CD4-positive, alpha-beta T cell treated with Interleukin-15 for 1 hour (primary cell): ENCODE data around the gene AMELX.

Experiments used
- DNase-seq: peaks from one replicate; pipeline ENCODE4 v3.0.0-alpha.2; 2020

Gene AMELX

DNA sequence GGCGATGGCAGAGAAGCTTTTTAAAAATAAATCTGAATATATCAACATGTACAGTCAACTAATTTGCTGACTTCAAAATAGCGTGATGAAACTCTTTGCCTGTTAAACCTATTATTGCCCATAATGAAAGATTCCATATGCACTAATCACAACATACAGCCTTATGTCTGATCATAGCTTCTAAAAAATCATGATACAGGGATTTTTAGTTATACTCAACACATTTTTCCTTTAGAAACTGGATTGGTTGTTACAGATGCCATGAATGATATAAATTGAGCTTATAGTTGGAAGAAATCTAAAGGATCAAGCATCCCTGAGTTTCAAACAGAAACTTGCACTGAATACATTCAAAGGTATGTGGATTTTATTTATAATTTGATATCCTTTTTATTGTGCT is at the start of gene AMELX:
TSS of gene AMELX (plus strand) at position 301 of the 400 bp plus-strand sequence. CDS start 1,376 bp downstream, outside the sequence.
- no peak for DNase-seq

DNA sequence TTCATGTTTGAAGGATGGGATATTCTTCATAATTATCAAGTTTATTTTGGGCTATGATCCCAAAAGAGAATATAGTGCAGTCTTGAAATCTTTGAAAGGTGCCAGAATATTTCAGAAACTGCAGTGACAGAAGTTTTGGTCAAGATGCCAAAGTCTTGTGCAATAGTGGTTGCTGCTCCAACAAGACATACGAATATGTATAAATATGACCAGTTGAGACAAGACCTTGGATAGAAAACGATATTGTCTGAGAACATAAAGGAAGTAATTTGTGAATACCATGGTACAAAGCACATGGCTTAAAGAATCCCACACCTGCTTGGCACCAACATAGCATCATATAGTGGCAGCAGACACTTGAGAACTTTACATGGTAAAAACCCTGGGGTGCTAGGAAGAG is 48.6 kb upstream of the AMELX start:
- DNase-seq: no peak

- DNase-seq: no peak
Measured at GRCh38 chrX:11254417-11255109, 38.6 kb upstream of the AMELX start.

- no peak for DNase-seq
Measured at GRCh38 chrX:11257290-11257689, 35.9 kb upstream of the AMELX start.

DNA sequence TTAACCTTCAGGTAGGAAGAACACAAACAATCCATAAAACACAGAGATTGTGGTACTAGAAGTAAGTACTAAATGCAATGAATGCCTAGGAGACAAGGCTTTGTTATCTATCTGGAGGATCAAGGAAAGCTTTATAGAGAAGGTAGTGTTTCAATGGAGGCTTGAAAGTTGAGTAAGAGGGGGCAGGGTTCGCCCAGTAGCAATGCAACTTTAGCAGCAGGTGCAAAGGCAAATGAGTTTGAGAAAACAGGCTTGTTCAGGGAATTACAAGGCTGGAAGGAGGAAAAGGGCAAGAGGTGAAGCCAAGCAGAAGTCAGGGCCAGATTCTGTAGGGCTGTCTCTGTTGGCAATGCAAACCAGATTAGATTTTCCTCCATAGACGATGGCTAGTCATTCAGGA is 35.5 kb upstream of the AMELX start:
- DNase-seq: no peak

DNA sequence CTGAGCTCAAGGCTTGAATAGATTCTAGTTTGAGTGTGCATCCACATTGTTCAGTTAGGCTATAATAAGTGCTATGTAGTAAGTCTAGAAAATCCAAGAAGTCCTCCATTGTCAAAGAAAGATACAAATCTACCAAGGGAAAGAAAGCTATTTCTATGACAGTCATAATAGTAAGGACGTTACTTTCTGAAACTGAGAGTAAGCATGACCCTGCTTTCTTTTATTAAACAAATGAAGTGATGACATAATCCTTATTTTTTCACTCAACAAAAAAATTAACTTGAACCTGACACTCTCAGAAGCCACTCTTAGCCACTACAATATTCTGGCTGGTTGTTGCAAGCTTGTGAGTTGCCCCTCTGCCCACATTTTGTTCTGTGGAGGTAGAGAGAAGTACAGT is 33.8 kb upstream of the AMELX start:
- DNase-seq: no peak

GRCh38 chrX:11261260-11261659 is 32.0 kb upstream of the AMELX start:
- no peak for DNase-seq

GRCh38 chrX:11264925-11265324 is 28.3 kb upstream of the AMELX start:
- DNase-seq: no peak

GRCh38 chrX:11265352-11265751 is 27.9 kb upstream of the AMELX start:
- no peak for DNase-seq

DNA sequence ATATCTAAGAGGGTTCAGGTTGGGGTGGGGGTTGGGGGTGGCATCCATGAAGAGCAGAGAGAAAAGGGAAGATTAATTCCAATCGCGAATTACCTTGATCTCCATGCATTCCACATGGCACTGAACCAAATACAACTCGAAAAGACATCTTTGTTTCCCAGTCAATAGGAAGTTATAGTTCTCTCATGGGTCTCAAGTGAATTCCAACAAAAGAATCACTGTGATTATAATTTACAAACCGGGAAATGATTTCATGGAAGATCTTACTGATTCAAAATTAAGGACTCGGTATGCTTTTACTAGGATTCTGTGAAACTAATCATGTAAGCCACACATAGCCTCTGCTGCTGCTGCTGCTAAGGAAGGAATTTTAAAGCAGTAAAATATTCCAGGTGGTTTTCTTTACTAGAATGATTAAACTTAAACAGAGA is 26.6 kb upstream of the AMELX start:
- no peak for DNase-seq

DNA sequence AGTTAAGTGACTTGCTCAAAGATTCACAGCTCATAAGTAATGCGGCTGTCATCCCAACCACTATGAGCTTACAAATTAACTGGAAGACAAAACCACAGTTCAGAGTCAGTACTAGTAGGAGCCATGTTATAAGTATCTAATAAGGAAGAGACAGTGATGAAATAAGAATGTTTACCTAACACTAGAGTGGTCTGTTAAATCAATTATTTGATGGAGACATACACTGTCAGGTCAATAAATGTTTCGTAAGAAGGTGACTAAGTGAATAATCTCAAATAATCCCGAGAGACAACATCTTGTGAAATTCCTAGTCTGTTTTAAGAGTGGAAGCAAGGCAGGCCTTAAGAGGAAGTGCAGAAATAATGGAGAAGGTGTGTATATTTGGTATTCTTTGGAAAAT is 25.8 kb upstream of the AMELX start:
- DNase-seq: no peak

DNA sequence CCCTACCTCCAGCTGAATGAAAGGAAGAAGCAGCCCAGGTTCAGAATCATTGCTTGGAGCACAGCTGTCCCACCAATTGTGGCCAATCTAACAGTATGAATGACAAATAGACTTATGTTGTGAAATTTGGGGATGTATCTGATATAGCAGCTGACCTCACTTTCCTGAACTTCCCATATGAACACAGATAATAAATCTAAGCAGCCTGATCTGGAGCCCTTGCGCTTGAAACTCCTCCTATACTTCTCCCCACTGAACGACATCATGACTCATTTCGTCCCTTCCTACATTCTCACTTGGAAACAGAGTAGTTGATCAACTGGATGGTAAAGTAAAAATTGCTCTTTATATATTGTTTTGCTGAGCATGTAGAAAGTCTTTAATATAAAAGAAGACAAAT is 24.2 kb upstream of the AMELX start:
- no peak for DNase-seq

GRCh38 chrX:11269996-11270395 is 23.2 kb upstream of the AMELX start:
- no peak for DNase-seq

DNA sequence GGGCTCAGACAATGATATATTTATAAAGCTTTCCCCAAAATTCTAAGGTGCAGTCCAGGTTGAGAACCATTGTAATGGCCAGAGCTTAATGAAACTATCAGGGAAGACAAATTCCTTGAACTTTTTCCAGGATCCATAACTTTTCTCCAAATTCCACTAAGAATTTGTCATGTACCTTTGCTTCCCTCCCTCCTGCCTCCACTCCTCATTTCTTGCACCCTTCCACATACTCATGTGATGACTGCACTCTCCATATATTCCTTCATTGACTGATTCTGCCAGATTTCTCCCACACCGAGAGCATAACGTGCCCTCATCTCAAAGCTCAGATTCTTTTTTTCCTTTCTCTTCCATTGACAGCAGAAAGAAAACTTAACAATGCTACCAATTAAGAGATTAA is 20.9 kb upstream of the AMELX start:
- no peak for DNase-seq

DNA sequence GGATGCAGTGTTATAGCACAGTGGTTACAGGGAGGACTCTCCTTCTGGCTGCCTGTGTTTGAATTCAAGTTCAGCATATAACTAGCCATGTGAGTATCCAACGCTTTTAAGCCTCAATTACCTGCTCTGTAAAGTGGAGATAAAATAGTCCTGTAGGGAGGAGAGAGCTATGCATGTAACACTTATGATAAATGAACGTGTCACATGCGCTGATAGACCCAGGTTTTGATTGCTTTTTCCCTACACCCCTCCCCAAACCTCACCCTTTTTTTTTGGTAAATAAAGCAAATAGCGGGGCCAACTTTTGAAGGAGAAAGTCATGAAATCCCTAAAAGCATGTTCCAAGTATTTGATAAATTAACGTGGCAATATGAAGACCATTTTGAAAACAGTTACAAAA is 20.4 kb upstream of the AMELX start:
- DNase-seq: no peak

DNA sequence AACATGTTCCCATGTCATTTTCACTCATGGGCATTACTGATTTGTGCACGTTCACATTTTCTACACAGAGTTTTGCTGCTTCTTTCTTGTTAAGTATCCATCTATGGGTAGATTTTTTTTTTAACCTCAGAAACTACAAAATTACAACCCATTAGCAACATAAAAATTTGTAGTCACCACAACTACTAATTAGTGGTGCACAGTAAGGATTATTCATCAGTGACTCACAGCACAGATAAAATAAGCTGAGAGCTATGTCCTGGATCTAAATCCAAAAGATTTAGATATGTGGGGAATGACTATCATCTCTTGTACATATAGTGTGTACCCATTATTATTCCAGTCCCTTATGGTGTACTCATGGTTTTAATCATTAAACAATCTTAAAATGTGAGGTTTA is 19.7 kb upstream of the AMELX start:
- DNase-seq: no peak

DNA sequence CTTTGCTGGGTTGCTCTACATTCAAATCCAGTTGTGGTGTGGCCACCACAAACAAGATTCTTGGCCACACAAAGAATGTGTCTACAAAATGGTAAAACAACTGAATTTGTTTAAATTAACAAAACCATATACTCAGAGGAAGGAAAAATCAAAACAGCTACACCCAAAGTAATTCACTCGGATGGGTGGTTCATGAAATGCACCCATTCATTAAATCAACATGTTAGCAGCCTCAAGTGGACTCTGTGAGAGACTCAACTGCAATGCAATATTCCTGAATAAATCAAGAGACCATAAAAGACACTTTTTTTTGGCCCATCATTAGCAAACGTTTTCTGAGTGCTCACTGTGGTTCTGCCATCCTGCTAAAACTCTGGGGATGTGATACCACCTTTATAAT is 11.2 kb upstream of the AMELX start:
- no peak for DNase-seq

GRCh38 chrX:11285651-11286050 is 7.6 kb upstream of the AMELX start:
- DNase-seq: no peak

DNA sequence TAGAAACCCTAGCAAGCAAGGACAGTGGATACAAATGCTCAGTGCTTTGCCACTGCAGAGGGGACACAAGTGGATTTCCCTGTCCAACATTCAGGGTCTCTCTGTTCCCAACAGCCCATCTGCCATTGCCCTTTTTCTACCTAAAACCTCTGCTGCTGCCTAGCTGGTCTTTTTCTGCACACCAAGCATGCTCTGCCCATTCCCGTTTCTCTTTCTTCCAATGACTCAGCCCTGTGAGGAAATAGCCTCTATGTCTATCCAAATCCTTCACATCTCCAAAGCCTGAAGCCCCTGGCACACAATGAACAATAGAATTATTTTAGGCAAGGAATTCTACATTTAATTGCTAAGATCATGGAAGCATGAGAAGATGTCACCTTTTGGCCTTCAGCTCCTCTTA is 5.7 kb upstream of the AMELX start:
- DNase-seq: no peak

DNA sequence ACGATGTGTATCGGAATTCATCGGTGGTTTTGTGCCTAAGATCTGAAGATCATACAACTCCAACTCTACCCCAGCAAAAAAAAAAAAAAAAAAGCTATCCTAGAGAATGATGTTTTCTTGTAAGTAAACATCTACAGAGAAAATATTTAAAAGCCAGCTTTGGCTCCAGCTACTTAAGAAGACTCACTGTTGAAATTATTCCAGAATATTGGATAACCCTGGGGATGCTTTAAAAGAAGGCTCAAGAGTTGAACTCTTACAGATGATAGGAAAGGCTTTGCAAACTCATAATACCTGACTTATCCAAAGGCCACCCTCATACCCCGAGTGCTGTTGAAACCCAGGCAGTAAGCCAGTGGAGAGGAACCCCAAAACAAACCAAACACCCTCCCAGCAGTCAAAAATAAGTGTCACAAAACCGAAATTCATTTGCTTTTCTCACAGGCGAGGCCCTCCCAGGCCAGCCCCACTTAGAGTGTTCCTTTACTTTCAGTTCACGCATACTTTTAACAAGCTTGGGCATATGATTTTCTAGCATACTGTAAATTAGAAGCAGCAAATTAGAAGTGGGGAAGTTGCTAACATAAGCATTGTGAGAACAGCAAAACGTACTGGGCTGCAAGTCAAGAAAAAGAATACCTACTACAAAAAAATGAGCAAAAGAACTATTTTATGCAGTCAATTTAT is 2.7 kb upstream of the AMELX start:
- no peak for DNase-seq

- DNase-seq: no peak
Measured at GRCh38 chrX:11296051-11296450, 2.8 kb downstream of the AMELX start.

GRCh38 chrX:11298600-11298999 is 5.4 kb downstream of the AMELX start:
- no peak for DNase-seq

DNA sequence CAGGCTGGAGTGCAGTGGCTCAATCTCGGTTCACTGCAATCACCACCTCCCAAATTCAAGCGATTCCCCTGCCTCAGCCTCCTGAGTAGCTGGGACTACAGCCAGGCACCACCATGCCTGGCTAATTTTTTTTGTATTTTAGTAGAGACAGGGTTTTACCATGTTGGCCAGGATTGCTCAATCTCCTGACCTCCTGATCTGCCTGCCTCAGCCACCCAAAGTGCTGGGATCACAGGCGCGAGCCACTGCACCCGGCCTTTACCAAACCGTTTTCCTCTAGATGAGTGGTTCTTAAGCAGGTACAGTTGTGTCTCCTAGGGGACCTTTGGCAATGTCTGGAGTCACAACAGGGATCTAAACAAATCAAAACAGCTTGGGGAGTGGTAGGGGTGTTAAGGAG is 11.6 kb downstream of the AMELX start:
- DNase-seq: no peak

- no peak for DNase-seq
Measured at GRCh38 chrX:11305641-11306040, 12.4 kb downstream of the AMELX start.

DNA sequence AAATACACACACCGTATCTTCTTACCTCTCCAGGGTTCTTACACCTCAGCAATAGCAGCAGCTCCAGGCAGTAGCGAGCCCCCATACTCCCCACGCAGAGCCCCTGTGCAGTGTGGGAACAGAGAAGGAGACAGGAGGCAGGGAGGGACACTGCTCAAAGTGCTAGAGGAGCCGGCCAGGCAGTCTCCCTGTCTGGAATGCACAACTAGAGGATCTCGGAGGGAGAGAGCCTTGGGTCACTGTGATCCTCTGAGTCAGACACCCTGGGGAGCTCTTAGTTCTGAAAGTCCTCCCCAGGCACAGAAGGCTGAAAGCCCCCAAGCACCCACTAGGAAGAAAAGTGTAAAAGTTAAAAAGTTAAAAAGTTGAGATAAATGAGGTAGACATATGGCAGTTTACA is 16.0 kb downstream of the AMELX start:
- no peak for DNase-seq
